ENCODE measurements around the gene TOMM20.
A peak's percentile ranks its signal among the peaks of the same experiment; 100 is the strongest.

Gene TOMM20

DNA sequence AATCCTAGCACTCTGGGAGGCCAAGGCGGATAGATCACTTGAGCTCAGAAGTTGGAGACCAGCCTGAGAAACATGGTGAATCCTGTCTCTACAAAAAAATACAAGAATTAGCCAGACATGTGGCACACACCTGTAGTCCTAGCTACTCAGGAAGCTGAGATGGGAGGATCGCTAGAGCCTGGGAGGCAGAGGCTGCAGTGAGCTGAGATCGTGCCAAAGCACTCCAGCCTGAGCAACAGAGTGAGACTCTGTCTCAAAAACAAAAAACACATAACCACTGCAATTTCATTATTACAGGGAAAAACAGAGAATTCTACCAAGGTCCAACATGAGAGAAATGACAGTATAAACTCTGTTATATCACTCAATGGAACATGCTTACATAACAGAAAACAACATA is 4.4 kb upstream of the TOMM20 start:
- no peak for DNase-seq

GRCh38 chr1:235131961-235132360 is 3.3 kb upstream of the TOMM20 start:
- no peak for DNase-seq

DNA sequence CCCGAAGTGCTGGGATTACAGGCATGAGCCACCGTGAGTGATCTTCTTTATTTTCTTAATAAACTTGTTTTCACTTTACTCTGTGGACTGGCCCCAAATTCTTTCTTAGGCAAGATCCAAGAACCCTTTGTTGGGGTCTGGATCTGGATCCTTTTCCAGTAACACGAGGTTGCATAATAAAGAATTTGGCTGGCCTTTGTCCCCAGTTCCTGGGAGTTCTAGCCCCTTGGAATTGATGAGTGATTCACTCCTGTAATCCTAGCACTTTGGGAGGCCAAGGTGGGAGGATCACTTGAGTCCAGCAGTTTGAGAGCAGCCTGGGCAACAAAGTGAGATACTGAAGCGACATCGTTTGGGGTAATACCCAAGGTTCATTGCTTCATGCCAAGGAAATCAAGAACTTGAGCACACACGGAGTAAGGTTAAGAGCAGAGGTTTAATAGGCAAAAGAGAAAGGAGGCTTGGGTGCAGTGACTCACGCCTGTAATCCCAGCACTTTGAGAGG is 2.2 kb upstream of the TOMM20 start:
- DNase-seq = no peak

- no peak for DNase-seq
Measured at GRCh38 chr1:235129774-235130570, 1.3 kb upstream of the TOMM20 start.

GRCh38 chr1:235127732-235128455 is 743 bp downstream of the TOMM20 start:
- DNase-seq = no peak

DNA sequence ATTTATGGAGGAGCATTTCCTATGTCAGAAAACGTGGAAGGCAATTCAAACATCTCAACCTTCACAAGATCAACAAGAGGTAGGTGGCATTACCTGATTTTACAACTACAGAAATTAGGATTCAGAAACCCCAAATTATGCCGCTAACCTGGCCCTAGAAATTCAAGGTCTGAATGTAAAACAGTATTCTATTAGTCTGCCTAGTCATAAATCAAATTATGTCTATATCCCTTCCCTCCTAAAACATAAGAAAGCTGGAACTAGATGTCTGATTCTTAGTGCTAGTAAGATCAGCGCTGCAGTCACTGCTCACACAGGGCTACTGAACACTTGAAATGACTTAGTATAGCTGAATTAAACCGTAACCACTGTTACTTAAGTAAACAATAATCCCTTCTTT is 1.4 kb downstream of the TOMM20 start:
- DNase-seq = no peak

DNA sequence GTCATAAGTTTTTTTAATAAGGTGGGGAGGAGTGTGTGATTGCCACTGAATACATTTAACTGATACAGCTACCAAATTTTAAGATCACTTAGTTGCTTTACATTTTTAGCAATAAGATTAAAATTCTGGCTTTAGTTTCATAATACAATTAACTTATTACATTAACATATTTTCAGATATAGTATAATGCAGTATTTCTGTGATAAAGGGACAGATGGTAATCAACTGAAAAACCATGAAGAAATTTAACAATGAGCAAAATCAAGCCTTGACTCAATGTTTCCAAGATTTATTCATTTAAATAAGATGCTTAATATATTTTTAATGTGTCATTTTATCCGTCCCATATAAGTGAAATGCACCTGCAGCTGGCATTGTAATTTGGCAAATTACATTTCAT is 4.0 kb downstream of the TOMM20 start:
- no peak for DNase-seq

DNA sequence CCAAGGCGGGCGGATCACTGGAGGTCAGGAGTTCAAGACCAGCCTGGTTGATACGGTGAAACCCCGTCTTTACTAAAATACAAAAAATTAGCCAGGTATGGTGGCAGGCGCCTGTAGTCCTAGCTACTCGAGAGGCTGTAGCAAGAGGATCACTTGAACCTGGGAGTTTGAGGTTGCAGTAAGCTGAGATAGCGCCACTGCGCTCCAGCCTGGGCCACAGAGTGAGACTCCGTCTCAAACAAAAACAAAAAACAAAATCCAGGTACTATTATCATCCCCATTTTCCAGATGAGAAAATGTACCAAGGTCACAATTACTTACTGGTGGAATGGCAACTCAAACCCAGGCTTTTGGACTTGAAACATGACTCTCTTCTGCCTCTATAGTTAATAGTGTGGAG is 4.5 kb downstream of the TOMM20 start:
- no peak for DNase-seq

DNA sequence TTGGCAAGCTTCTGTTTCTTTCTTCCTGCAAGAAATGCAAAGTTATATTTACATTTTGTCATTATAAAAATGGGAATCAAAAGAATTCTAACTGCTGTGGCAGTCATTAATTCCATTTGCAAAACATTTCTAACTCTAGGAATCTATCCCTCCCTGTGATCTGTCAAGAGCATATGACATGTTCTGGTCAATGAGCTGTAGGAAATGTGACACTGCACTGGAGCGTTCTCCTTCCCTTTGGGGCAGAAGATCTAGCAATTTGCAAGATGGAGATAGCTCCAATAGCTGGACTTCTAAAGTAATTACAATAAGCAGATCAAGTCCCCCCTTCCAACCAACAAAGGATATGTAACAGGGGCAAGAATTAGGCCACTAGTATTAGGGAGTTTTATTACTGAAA is 6.3 kb downstream of the TOMM20 start:
- no peak for DNase-seq

DNA sequence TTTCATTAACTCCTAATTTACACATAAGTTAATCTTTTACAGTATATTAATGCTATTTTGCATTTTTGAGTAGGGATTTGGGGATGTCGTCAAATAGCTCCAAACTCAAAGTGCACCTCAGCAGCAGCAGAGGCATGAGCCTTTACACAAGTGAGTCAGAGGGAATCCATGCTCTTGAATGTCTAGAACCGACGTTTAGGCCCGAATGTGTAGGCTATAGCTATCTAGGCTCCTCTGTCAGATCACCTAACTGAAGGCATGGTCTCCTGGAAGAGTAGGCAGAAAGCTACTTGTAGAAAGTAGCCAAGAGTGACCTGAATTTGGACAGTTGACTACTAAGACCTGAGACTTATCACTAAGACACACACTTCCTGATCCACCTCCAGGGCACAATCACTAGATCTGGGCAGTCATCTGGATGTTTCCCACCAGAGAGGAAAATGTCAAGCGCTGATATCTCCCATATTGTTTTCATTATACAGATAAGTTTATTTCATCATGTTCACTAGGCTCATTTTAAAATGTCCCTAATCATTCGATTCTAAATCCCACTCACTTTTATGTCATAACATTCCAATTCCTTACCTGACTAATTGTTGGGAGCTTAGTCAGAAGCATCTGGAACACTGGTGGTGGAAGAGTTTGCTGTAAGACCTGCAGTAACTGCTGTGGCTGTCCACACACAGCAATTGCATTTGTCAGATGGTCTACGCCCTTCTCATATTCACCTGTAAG is 15.3 kb downstream of the TOMM20 start:
- DNase-seq = no peak

DNA sequence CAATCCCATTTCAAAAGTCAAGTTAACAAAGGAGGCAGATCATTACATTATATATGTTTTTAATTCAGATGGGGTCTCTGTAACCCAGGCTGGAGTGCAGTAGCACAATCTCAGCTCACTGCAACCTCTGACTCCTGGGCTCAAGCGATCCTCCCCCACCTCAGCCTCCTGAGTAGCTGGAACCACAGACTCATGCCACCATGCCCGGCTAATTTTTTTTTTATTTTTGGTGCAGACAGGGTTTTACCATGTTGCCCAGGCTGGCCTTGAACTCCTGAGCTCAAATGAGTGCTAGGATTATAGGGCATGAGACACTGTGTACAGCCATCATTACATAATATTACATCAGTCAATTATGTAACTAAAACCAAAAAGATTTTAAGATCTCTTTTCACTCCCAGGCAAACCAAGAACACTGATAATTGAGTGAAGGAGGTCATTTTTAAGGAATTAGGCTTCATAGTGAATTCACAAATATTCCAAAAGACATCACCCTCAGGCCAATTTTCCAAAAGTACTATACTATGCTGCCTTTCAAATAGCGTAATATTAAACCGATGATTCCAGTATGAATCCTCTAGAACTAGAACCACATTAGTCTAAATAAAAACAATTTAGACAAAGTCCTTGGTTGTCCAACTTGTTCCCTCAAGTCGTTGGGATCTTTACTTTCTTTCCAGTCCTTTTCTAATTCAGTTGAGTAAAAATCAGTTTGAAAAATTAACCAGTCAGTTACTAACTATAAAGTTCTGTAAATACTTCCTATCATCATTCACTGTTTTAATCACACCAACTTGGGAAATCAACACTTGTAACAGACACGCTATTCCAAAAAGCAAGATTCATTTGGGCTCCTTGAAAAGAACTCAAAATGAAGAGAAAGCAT is 16.1 kb downstream of the TOMM20 start:
- no peak for DNase-seq

- no peak for DNase-seq
Measured at GRCh38 chr1:235111107-235111506, 17.5 kb downstream of the TOMM20 start.

DNA sequence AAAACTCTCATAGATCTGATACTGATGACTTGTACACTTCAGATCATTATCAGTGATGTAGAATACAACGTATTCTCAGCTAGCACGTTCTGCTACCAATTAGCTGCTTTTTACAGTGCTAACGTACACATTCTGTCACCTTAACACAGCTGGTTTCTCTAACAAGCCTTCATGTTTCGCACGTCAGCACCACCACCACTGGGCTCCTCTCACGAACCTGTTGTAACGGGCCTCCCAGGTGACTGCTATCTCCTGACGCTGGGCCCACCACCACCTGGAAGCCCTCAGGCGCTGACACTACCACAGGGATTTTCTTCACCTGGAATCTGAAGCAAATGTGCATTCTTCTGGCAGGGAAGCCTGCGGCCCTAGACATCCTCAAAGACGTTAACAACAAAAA is 19.8 kb downstream of the TOMM20 start:
- DNase-seq = no peak

- no peak for DNase-seq
Measured at GRCh38 chr1:235108185-235108593, 20.4 kb downstream of the TOMM20 start.

DNA sequence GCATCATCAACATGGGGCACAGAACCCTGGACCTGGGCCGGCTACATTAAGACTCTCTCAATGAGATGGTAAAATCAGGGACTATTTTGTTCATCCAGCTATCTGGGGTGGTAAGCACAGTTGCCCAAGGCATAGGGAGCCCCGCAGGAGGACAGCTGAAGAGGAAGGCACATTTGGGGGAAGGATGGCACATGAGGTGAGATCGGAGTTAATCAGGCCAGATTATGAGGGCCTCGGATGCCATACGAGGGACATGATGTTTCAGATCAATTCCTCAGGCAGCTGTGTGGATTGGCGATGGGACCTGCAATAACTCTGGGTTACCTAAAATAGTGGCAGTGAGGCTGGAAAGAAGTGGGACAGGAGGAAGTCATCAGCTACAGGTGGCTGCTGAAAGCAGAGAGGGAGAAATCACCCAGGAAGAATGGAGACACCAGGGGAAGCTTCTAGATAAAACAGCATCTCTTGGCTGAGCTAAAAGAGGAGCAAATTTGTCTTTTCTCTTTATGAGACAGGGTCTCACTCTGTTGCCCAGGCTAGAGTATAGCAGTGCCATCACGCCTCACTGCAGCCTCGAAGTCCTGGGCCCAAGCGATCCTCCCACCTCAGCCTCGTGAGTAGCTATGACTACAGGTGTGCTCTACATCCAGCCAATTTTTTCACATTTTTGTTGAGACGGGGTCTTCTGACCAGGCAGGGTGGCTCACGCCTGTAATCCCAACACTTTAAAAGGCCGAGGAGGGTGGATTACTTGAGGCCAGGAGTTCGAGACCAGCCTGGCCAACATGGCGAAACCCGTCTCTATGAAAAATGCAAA is 21.1 kb downstream of the TOMM20 start:
- no peak for DNase-seq

DNA sequence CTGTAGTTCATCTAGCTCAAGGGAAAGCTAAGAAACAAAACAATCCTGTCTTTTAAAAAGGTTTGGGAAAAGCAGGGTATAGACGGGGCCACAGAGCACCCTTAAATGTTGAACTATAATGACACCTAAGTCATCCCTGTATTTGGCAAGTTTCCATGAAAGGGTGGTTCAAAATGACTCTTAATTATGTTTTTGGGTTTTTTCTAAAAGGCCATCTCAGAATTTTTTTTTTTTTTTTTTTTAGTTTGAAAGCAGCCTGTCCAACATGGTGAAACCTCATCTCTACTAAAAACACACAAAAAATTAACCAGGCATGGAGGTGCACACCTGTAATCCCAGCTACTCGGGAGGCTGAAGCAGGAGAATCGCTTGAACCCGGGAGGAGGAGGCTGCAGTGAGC is 22.2 kb downstream of the TOMM20 start:
- no peak for DNase-seq

GRCh38 chr1:235105051-235106043 is 23.3 kb downstream of the TOMM20 start:
- no peak for DNase-seq

DNA sequence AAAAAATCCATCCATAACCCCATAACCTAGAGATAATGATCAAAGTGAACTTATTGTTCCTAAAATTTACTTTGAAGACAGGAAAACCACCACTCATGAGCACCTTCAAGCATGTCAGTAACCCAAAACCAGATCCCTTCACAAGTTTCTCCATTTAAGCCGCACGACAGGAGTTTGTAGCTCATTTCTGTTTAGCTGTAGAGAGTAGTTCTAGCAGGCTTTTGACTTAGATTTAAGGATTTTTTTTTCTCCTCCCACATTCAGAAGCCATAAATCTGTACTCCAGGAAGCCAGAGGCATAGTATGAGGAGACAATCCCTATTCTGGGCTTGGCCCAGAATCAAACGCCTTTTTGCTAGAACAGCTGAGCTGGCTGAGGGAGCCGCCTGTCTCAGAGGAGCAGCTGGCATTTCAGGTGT is 25.6 kb downstream of the TOMM20 start:
- peak; percentile 23 for DNase-seq

GRCh38 chr1:235102259-235102582 is 26.4 kb downstream of the TOMM20 start:
- no peak for DNase-seq

DNA sequence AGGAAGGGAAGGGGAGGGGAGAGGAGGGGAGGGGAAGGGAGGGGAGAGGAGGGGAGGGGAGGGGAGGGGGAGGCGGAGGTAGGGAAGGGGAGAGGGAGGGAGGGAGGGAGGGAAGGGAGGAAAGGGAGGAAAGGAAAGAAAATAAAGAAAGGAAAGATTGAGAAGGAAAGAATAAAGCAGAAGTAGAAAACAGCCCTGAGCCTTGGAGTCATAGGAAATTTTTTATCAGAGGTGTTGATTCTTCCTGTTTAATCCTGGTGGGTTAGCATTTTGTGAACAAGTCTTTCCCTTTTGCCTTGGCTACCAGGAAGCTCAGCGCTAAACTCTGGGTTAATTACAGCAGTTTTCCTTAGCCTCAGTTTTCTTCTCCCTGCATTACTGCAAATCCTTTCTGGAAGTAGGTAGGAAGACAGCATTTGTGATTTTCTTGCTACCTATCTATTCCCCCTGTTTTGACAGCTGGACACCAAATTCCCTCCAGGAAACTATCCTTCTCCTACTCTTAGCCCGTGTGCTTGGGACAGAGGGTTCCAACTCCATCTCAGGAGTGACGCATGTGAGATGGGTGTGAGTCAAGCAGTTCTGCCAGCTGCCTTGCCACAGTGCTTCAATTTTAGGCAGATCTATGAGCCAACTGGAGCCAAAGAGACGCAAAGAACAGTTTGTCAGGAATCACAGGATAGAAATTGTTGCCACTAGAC is 26.9 kb downstream of the TOMM20 start:
- DNase-seq = no peak
